Measurements from ENCODE around the gene CWF19L2. TPM values are rescaled to one million over a fixed set of nuclear protein-coding genes. Genes with fewer than 3 reads are reported as not detected.
"Not testable (repeated sequence)": the region's sequence is repeated elsewhere in the genome, so short reads cannot be mapped to it uniquely, and the experiment has no call there.

Gene CWF19L2
- total RNA-seq, 1 experiment from 2014 or later: 10.0 TPM

GRCh38 chr11:107405260-107405659 lies 52.4 kb downstream of the CWF19L2 start:
- no peaks in the 10 kb centered on the region for H3K27me3 Mint-ChIP-seq (ENCODE audit: unreplicated experiment)
- TF ChIP-seq CTCF (IDR thresholded peaks at IDR 0.05; ENCODE audit: unreplicated experiment): no peak
- no peak for DNase-seq
- CTCF ChIA-PET: no interaction called here
- intact Hi-C loops (cut with micrococcal nuclease; ENCODE audit: unreplicated experiment): no loop called here
- no peak overlapping the region for H3K27ac Mint-ChIP-seq (ENCODE audit: unreplicated experiment)
- H3K4me1 Mint-ChIP-seq (ENCODE audit: low read depth, unreplicated experiment): peaks cover 8% of the 10 kb centered on the region
- no peaks in the 10 kb centered on the region for H3K36me3 Mint-ChIP-seq (ENCODE audit: insufficient read depth, unreplicated experiment)
- BruUV-seq (replicated peaks): no TSS peak
- H3K9me3 Mint-ChIP-seq (ENCODE audit: low read depth, unreplicated experiment): peaks cover 5% of the 10 kb centered on the region
- H3K4me3 Mint-ChIP-seq (ENCODE audit: low read depth, unreplicated experiment): no peak overlapping the region

- intact Hi-C loops (cut with micrococcal nuclease; ENCODE audit: unreplicated experiment); H3K36me3 Mint-ChIP-seq (ENCODE audit: insufficient read depth, unreplicated experiment); BruUV-seq (replicated peaks); DNase-seq; CTCF ChIA-PET; H3K27me3 Mint-ChIP-seq (ENCODE audit: unreplicated experiment); H3K27ac Mint-ChIP-seq (ENCODE audit: unreplicated experiment); H3K4me3 Mint-ChIP-seq (ENCODE audit: low read depth, unreplicated experiment); H3K9me3 Mint-ChIP-seq (ENCODE audit: low read depth, unreplicated experiment): not testable (repeated sequence)
- H3K4me1 Mint-ChIP-seq (ENCODE audit: low read depth, unreplicated experiment): peaks cover 14% of the 10 kb centered on the region
Measured at GRCh38 chr11:107401131-107401530, 56.5 kb downstream of the CWF19L2 start.

DNA sequence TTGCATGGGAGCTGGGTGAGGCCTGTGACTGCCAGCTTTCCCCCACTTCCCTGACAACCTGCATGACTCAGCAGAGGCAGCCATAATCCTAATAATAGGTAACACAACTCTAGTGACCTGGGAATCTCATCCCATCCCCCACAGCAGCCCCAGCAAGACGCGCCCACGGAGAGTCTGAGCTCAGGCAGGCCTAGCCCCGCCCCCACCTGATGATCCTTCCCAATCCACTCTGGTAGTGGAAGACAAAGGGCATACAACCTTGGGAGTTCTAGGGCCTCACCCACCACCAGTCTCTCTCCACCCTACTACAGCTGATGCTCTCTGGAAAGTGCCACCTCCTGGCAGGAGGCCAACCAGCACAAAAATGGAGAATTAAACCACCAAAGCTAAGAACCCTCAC lies 60.3 kb downstream of the CWF19L2 start:
- Mint-ChIP-seq H3K36me3 (ENCODE audit: insufficient read depth, unreplicated experiment) (no peaks in the 10 kb centered on the region), H3K4me3 (ENCODE audit: low read depth, unreplicated experiment) (no peak overlapping the region), H3K4me1 (ENCODE audit: low read depth, unreplicated experiment) (peaks cover 14% of the 10 kb centered on the region), H3K27ac (ENCODE audit: unreplicated experiment) (no peak overlapping the region), H3K9me3 (ENCODE audit: low read depth, unreplicated experiment) (peaks cover 2% of the 10 kb centered on the region), H3K27me3 (ENCODE audit: unreplicated experiment) (no peaks in the 10 kb centered on the region)
- CTCF ChIA-PET: no interaction called here
- peak; percentile 7 for DNase-seq
- no TSS peak for BruUV-seq (replicated peaks)
- TF ChIP-seq CTCF (IDR thresholded peaks at IDR 0.05; ENCODE audit: unreplicated experiment): no peak
- intact Hi-C loops (cut with micrococcal nuclease; ENCODE audit: unreplicated experiment): no loop called here

- CTCF ChIA-PET: no interaction called here
- Mint-ChIP-seq H3K4me1 (ENCODE audit: low read depth, unreplicated experiment) (peaks cover 18% of the 10 kb centered on the region), H3K27me3 (ENCODE audit: unreplicated experiment) (no peaks in the 10 kb centered on the region), H3K27ac (ENCODE audit: unreplicated experiment) (no peak overlapping the region), H3K4me3 (ENCODE audit: low read depth, unreplicated experiment) (no peak overlapping the region), H3K9me3 (ENCODE audit: low read depth, unreplicated experiment) (no peaks in the 10 kb centered on the region), H3K36me3 (ENCODE audit: insufficient read depth, unreplicated experiment) (peaks cover 5% of the 10 kb centered on the region)
- no peak for DNase-seq
- BruUV-seq (replicated peaks): no TSS peak
- TF ChIP-seq CTCF (IDR thresholded peaks at IDR 0.05; ENCODE audit: unreplicated experiment): no peak
- intact Hi-C loops (cut with micrococcal nuclease; ENCODE audit: unreplicated experiment): no loop called here
Measured at GRCh38 chr11:107392611-107393010, 65.0 kb downstream of the CWF19L2 start.

DNA sequence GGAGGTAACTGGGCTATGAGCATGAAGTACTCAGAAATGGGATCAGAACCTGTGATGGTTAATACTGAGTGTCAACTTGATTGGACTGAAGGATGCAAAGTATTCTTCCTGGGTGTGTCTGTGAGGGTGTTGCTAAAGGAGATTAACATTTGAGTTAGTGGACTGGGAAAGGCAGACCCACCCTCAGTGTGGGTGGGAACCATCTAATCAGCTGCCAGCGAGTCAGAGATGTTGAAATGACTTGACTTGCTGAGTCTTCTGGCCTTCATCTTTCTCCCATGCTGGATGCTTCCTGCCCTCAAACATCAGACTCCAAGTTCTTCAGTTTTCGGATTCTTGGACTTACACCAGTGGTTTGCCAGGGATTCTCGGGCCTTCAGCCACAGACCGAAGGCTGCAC lies 66.9 kb downstream of the CWF19L2 start:
- H3K27ac Mint-ChIP-seq (ENCODE audit: unreplicated experiment); DNase-seq; BruUV-seq (replicated peaks); H3K36me3 Mint-ChIP-seq (ENCODE audit: insufficient read depth, unreplicated experiment); CTCF ChIA-PET; H3K4me3 Mint-ChIP-seq (ENCODE audit: low read depth, unreplicated experiment); H3K9me3 Mint-ChIP-seq (ENCODE audit: low read depth, unreplicated experiment); H3K27me3 Mint-ChIP-seq (ENCODE audit: unreplicated experiment); intact Hi-C loops (cut with micrococcal nuclease; ENCODE audit: unreplicated experiment): not testable (repeated sequence)
- peaks cover 23% of the 10 kb centered on the region for H3K4me1 Mint-ChIP-seq (ENCODE audit: low read depth, unreplicated experiment)

All from Calu3 (cell line).